ENCODE measurements around the gene RAPGEF4. TPM values are rescaled to one million over a fixed set of nuclear protein-coding genes. Genes with fewer than 3 reads are reported as not detected.

Gene RAPGEF4
- total RNA-seq, 1 experiment from 2014 or later: 1.4 TPM

DNA sequence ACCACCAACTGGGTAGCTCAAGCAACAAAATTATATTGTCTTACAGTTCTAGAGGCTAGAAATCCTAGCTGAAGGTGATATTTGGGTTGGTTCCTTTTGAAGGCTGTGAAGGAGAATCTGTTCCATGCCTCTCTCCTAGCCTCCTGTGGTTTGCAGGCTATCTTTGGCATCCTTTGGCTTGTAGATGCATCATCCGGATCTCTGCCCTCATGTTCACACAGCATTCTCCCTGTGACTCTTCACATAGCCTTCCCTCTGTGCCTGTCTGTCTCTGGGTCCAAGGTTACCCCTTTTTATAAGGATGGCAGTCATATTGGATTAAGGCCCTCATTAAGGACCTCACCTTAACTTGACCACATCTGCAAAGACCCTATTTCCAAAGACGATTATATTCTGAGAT lies 261.4 kb downstream of the RAPGEF4 start:
- no peak overlapping the region for H2BK20ac ChIP-seq (ENCODE audit: low read depth, low read length, poor library complexity, severe bottlenecking)
- no peak overlapping the region for H4K8ac ChIP-seq (replicated peaks; ENCODE audit: insufficient read length, low read depth, low read length)
- 0 out of 7 replicates have a peak overlapping the region, but pooled peaks of 1 of the 3 experiments have one; percentile 16 for H3K27ac Mint-ChIP-seq
- no peaks in the 10 kb centered on the region for H3K4me1 ChIP-seq (ENCODE audit: insufficient read depth, low read length)
- H3K18ac ChIP-seq (ENCODE audit: insufficient read length, low read depth, low read length): no peak overlapping the region
- no peaks in the 10 kb centered on the region for H3K23me2 ChIP-seq (ENCODE audit: insufficient read length, low read depth, low read length, poor library complexity, severe bottlenecking)
- H2BK5ac ChIP-seq (ENCODE audit: insufficient read length, low read length): no peak overlapping the region
- H3K27me3 Mint-ChIP-seq (ENCODE audit: low read depth): no peaks in the 10 kb centered on the region; the same call in 1 of the 2 replicates
- no peaks in the 10 kb centered on the region for H3K79me2 ChIP-seq (ENCODE audit: insufficient read depth, low read length)
- H3K56ac ChIP-seq (ENCODE audit: insufficient read length, low read depth, low read length): no peak overlapping the region
- H2BK120ac ChIP-seq (ENCODE audit: low read depth, low read length, poor library complexity, severe bottlenecking): no peak overlapping the region
- no peaks in the 10 kb centered on the region for H4K20me1 ChIP-seq (ENCODE audit: control insufficient read depth, insufficient read depth, insufficient read length)
- no peak overlapping the region for H4K91ac ChIP-seq (ENCODE audit: insufficient read length, low read depth, low read length)
- H2BK12ac ChIP-seq (ENCODE audit: insufficient read length, low read depth, low read length): no peak overlapping the region
- no peak overlapping the region for H3K9ac ChIP-seq (ENCODE audit: extremely low read depth, insufficient read length, low read length)
- TF ChIP-seq, protein P1, sequence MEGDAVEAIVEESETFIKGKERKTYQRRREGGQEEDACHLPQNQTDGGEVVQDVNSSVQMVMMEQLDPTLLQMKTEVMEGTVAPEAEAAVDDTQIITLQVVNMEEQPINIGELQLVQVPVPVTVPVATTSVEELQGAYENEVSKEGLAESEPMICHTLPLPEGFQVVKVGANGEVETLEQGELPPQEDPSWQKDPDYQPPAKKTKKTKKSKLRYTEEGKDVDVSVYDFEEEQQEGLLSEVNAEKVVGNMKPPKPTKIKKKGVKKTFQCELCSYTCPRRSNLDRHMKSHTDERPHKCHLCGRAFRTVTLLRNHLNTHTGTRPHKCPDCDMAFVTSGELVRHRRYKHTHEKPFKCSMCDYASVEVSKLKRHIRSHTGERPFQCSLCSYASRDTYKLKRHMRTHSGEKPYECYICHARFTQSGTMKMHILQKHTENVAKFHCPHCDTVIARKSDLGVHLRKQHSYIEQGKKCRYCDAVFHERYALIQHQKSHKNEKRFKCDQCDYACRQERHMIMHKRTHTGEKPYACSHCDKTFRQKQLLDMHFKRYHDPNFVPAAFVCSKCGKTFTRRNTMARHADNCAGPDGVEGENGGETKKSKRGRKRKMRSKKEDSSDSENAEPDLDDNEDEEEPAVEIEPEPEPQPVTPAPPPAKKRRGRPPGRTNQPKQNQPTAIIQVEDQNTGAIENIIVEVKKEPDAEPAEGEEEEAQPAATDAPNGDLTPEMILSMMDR (conservative IDR thresholded peaks at IDR 0.05): no peak
- DNase-seq: no peak
- H3K4me1 Mint-ChIP-seq: peaks cover 5 to 23% of the 10 kb centered on the region in 2 experiments
- H3K36me3 Mint-ChIP-seq (ENCODE audit: insufficient read depth in 1 of 3, low read depth in 3 of 3): no peaks in the 10 kb centered on the region
- no peak overlapping the region for H2BK15ac ChIP-seq (ENCODE audit: low read depth, low read length)
- no peak overlapping the region for H3K23ac ChIP-seq (ENCODE audit: insufficient read length, low read depth, low read length)
- H3T11ph ChIP-seq (ENCODE audit: low read length): no peak overlapping the region
- H4K5ac ChIP-seq (ENCODE audit: insufficient read length, low read depth, low read length): no peak overlapping the region
- H2AK5ac ChIP-seq (ENCODE audit: insufficient read length, low read length): no peak overlapping the region
- no CpG with 5 or more reads among the region's 2 CpGs for WGBS (ENCODE audit: extremely low coverage, insufficient read length, low lambda C conversion rate)
- no peak overlapping the region for H3K4me3 Mint-ChIP-seq
- no peak overlapping the region for H3K27ac ChIP-seq (ENCODE audit: insufficient read length, low read depth, low read length)
- no peak overlapping the region for H2AFZ ChIP-seq (ENCODE audit: low read length)
- no peak overlapping the region for H3K4me2 ChIP-seq (ENCODE audit: insufficient read depth, insufficient read length, low read length)
- no peaks in the 10 kb centered on the region for H3K79me1 ChIP-seq (ENCODE audit: insufficient read depth, low read depth, low read length, poor library complexity, severe bottlenecking)
- H3K4ac ChIP-seq (ENCODE audit: low read depth, low read length): no peak overlapping the region
- H3K9me3 Mint-ChIP-seq: no peaks in the 10 kb centered on the region; a peak in 1 of 5 replicates
- H3K27me3 ChIP-seq (ENCODE audit: insufficient read depth, low read length): no peaks in the 10 kb centered on the region
- no peak overlapping the region for H3K14ac ChIP-seq (ENCODE audit: insufficient read depth, low read length)
- no peaks in the 10 kb centered on the region for H3K9me3 ChIP-seq (ENCODE audit: control insufficient read depth, low read depth, low read length)
